GM12864 (cell line): ENCODE measurements around the gene RLF.

Experiments used
- DNase-seq: peaks from one replicate; pipeline ENCODE4 v3.0.0-alpha.2; 2011; ENCODE audit warnings: low read depth
- H3K4me3 ChIP-seq: 2 replicates; pipeline ENCODE4 v1.5.1; 2011; ENCODE audit warnings: mild to moderate bottlenecking, low read depth, low read length, control low read depth
- TF ChIP-seq, protein P1 (sequence below): IDR thresholded peaks from 2 replicates; pipeline ENCODE4 v1.5.1; 2011; ENCODE audit warnings: low read depth, mild to moderate bottlenecking, moderate library complexity, low read length, control low read depth, inconsistent platforms; ENCODE audit errors: missing control alignments

RLF gene

GRCh38 chr1:40257688-40258444 lies 96.7 kb downstream of the RLF start, which contains the start of gene ZMPSTE24:
TSS of gene ZMPSTE24 (plus strand) at chr1:40258236. CDS start at chr1:40258272, 36 bp downstream.
- H3K4me3 ChIP-seq, result peak within 1 kb of the TSS; percentile 100
- TF ChIP-seq, protein P1, sequence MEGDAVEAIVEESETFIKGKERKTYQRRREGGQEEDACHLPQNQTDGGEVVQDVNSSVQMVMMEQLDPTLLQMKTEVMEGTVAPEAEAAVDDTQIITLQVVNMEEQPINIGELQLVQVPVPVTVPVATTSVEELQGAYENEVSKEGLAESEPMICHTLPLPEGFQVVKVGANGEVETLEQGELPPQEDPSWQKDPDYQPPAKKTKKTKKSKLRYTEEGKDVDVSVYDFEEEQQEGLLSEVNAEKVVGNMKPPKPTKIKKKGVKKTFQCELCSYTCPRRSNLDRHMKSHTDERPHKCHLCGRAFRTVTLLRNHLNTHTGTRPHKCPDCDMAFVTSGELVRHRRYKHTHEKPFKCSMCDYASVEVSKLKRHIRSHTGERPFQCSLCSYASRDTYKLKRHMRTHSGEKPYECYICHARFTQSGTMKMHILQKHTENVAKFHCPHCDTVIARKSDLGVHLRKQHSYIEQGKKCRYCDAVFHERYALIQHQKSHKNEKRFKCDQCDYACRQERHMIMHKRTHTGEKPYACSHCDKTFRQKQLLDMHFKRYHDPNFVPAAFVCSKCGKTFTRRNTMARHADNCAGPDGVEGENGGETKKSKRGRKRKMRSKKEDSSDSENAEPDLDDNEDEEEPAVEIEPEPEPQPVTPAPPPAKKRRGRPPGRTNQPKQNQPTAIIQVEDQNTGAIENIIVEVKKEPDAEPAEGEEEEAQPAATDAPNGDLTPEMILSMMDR, result no peak
- DNase-seq, result peak; percentile 96

GRCh38 chr1:40258445-40258769 lies 97.2 kb downstream of the RLF start:
- H3K4me3 ChIP-seq, result peak overlapping the region; percentile 100
- no peak for DNase-seq
- TF ChIP-seq, protein P1, result no peak

- no peak for DNase-seq
- H3K4me3 ChIP-seq, result no peak overlapping the region
- TF ChIP-seq, protein P1, result no peak
These were observed 103.2 kb downstream of the RLF start for GRCh38 chr1:40264354-40264781.

GRCh38 chr1:40265298-40265697 lies 104.1 kb downstream of the RLF start:
- TF ChIP-seq, protein P1, result no peak
- DNase-seq, result no peak
- H3K4me3 ChIP-seq, result no peak overlapping the region

GRCh38 chr1:40265919-40266318 lies 104.7 kb downstream of the RLF start:
- no peak overlapping the region for H3K4me3 ChIP-seq
- TF ChIP-seq, protein P1, result no peak
- DNase-seq, result no peak

GRCh38 chr1:40266786-40267535 lies 105.8 kb downstream of the RLF start:
- no peak overlapping the region for H3K4me3 ChIP-seq

More at GRCh38 chr1:40266786-40267535, 105.8 kb downstream of the RLF start:
- no peak for DNase-seq
- TF ChIP-seq, protein P1, result no peak
